Suppressor macrophage (primary cell): ENCODE measurements around the gene ADARB2.
"Not testable (repeated sequence)": the region's sequence is repeated elsewhere in the genome, so short reads cannot be mapped to it uniquely, and the experiment has no call there.

ENCODE experiments used
- DNase-seq, 4 experiments: peaks; one replicate each; pipeline ENCODE4 v3.0.0-alpha.2; 2020 to 2022

The ADARB2 gene

DNA sequence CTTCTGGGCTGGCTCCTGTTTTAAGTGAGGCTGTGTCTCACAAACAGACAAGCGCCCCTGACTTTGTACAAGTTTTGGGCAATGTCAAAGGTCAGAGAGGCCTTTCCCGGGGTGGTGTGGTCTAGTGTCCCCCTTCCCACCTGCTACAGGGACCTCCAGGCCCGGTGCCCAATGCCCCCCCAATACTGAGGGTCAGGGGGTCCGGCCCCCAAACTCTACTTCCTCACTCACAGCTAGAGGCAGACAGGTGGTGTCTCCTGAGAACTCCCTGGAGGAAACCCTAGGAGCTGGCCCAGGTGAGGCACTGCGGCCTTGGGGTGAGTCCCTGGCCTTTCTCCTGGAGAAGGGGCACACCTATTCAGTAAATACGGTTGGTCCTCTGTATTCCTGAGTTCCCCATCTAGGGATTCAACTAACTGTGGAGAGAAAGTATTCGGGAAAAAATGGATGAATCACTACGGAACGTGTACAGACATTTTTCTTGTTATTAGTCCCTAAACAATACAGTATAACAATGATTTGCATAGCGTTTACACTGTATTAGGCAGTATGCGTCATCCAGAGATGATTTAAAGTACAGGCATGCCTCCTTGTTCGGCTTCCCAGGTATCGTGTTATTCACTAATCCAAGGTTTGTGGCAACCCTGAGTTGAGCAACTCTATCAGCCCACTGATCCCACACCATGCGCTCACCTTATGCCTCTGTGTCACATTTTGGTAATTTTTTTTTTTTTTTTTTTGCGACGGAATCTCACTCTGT is 373.0 kb downstream of the ADARB2 start:
- no peak for DNase-seq

DNA sequence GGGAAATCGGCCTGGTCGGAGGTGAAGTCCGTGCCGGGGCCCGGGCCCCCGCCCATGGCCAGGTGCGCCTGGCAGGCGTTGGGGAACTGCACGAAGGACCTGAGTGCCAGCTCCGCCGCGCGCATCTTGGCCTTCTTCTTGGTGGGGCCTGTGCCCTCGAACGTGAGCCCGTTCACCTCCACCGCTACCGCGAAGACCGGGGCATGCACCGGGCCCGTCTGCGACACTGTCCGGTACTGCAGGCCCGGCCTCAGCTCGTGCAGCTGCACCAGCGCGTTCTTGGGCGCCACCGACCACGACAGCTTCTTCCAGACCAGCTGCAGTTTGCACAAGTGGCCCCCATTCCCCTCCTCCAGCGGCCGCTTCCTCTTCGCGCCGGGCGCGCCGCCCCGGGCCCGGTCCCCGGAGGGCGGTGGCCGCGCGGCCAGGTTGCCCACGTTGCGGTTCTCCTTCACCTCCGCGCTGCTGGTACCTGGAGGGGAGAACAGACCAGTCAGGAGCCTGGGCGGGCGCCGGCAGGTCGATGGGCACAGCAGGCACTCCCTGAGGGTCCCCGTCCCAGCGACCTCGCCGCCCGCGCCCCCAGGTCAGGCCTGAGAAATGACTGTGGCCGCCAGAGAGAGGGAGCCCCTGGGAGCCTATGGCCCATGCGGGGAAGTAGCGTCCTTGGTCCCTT is 373.7 kb downstream of the ADARB2 start:
- no peak for DNase-seq

DNA sequence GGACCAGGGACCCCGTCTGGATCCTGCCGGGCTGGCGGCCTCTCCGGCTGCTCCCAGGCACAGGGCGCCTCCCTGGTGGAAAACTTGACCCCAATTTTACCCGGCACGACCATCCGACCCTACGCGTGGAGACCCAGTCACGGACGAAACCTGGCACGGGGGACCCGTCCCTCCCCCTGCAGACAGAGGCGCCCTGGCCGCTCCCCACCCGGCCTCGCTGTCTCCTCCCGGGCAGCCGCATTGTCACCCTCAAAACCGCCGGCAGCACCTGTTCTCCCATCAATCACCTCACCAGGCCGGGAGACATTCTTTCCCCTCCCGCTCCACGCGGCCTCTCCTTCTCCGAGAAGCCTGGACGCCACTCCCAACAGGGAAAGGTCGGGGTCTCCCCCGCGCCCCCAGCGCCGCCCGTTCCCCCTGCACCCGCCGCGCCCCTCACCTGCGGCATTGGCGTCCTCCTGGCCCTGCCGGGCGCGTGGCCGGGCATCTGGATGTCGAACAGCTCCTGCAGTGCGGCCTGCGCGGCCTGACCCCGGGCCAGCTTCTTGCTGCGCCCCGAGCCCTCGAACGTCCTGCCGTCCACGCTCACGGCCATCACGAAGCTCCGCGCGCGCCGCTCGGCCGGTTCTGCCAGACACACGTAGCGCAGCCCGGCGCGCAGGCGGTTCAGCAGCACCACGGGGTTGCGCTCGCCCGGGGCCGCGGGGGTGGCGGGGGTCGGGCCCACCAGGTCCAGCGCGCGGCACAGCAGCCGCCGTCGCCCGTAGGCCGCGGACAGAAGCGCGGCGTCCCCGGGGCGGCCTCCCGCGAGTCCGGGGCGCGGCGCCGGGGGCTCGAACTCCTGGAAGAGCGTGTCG is 374.5 kb downstream of the ADARB2 start:
- DNase-seq: no peak

DNA sequence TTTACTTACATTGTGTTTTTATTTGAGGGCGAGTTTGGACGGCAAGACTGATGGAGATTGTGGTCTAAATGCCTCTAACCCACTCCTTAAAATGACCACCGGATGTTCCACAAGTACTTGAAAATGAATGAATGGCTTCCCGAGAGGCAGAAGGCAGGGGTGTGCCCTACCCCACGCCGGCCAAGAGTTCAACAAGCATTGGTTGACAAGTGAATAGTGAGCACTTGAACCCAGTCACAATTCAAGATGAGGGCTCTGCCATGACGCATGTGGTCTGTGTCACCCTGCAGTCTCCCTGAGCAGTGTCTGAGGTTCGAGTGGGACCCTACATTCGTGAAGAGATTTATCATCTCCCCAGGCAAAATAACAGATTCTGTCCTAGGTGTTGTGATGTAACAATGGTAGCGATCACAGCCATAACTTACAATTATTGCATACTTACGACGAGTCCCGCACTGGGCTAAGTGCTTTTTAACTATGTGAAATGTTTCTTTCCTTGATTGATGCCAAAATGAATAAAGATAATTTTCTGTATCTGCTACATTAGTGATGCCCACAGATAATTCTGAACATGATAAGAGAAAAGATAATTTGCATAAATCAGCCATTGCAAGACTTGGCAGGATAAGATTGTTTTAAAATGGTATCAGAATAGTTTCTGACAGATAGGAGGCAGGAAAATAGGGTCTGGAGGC is 375.8 kb downstream of the ADARB2 start:
- no peak for DNase-seq

DNA sequence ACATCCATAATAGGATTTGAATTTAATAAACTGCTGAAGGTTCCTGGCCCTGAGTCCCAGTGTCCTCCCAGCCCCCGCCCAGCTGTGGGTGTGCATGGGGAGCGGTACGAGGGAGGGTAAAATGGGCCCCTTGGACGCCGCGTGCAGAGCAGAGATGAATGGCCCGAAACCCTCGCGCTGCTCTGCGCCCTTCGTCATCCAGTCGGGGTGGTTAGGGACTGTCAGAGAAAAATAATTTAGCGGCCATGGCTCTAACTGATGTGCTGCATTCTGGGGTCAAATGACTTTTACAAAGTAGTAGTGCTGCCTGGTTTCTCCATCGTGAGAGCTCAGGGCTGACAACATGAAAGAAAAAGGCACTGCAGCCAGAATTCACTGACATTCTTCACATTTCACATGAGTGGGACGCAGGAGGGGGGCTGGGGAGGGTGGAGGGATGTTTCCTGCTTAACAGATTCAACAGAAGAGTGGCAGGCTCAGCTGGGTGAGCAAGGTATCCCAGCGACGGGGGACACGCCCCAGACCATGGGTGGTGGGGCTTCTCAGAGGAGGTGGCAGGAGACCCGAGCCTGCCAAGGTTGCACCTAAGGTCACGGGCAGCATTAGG is 376.7 kb downstream of the ADARB2 start:
- no peak for DNase-seq

DNA sequence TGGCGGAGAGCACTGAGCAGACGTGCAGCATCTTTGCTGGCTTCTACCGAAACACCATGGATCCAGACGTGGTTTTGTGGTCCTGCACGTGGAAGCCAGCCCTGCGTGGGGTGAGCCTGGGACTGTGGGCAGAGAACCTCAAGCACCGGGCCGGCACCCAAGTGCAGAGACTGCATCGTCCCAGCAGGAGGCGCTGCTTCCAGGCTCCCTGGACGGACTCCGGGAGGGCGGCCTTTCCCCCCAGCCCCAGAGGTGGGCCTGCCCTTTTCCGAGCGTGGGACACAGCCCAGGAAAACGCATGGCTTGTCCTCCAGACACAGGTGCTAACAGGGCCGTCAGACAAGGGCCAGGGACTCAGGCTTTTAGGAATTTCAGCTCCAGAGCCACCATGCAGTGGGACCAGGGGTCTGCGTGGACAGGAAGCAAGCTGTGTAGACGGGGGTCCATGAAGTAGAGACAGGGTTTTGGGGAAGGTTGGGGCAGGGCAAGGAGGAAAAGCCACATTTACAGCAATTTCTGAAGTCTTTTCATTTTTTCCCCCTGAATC is 377.2 kb downstream of the ADARB2 start:
- DNase-seq: peak in 1 of 4 experiments; percentile 7

DNA sequence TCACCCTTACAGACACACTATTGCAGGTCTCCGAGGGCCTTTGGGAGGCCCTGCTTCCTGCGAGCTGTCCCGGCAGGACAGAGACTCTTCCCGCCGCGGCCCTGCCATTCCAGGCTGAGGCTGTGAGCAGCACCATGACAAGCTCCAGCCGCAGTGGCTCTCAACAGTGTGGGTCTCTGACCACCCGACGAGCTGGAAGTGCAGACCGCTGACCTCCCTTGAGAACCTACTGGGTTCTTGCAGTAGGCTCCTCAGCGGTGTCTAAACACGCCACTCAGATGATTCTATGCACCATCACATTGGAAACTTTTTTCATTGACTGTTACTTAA is 377.7 kb downstream of the ADARB2 start:
- DNase-seq: no peak

DNA sequence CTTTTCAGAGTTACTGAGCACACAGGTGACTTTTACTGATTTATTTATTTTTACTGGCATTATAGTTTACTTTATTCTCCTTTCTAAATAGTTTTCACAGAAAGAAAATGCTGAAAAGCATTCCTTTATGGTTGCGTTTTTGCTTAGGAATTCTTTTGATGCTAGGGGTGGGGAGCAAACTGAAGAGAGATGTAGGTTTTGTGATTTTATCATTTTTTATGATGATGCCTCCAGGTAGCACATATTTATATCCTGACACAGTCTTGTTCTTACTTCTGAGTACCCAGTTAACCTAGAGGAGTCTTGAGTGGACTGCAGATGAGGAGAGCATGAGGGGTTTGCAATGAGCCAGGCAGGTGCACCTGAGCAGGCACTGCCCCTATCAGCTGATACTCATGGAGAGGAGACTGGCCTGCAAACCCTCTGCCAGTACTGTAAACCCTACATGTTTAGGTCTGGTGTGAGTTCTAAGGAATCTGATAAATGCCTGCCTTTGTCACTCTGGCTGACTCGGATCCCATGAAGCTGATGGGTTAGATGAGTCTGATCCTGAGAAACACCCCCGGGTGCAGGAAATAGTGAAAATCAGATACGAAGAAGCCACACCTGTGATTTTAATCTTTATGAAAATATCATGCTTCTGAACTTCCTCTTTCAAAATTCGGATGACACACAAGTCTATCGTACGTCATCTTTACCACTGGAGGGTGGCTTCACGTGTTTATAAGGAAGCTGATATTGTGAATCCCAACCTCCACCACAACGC is 378.3 kb downstream of the ADARB2 start:
- peak in 2 of 4 experiments; percentile 7 to 8 for DNase-seq

DNA sequence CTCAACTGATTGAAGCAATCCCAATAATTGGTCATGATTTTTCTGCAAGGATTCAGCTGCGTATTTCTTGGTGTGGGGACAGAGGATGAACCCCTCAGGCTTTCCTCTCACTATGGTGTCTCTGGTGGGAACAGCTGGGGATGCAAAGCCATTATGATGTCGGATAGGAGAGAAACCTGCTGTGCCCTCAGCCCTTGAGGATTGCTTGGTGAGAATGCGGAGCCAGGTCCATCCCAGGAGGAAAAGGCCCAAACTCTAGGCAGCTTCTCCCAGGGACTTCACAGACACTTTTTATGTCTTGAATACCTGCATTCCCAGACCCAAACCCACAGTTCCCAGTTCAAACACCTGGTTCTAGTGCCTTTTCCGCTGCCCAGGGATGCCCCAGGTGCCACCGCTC is 379.2 kb downstream of the ADARB2 start:
- DNase-seq: no peak

DNA sequence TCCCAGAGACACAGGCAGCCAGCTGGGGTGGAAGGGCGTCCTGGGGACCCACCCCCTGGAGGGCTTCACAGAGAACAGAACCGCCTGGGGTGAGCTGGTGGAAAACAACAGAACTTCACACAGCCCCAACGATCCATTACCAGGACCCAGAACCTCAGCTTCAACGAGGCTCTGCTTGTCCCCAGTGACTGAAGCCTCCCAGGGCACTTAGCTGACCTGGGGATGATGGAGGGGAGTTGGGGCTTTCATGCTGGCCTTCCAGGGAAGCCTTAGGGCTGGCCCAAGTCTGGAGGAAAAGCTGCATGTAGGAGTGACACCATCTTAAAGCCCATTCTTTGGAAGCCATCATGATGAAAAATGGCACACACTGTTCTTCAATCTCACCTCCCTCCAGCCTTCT is 381.0 kb downstream of the ADARB2 start:
- DNase-seq: no peak

DNA sequence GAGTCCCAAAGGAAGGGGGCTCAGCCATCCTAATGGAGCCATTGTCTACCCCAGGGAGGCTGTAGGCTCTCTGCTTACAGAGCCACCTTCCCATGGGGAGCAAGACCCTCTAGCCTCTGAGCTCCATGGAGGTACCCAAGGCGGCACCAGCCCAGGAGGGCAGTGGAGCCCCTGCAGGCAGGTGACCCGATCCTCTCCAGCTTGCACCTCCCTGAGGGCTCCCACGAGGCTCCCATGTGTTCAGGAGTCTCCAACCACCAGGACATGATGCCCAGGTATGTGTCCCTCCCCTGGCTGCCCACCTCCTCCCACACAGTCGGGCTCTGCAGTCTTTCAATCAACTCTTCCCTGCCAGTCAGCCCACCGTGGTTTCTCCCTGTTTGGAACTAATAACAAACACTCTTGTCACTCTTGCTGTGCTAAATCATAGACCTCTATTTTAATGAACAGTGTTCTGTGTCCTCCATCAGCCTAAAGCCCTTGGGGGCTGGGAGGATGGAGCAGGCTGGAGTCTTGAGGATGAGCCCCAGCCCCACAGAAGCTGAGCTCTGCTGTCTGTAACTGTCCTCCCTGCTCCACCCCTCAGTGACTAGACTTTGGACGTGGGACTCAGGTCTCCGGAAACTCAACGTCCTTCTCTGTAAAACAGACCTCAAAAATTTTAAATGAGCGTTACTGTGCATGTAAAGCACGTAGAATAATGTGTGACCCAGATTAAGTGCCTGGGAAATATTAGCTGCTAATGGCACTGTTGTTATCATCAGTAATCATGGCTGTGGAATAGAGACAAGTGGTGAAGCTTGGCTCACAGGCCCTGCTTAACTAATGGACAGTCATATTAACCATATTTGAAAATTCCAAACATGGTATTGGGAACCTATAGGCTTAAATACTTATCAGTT is 382.3 kb downstream of the ADARB2 start:
- no peak for DNase-seq

DNA sequence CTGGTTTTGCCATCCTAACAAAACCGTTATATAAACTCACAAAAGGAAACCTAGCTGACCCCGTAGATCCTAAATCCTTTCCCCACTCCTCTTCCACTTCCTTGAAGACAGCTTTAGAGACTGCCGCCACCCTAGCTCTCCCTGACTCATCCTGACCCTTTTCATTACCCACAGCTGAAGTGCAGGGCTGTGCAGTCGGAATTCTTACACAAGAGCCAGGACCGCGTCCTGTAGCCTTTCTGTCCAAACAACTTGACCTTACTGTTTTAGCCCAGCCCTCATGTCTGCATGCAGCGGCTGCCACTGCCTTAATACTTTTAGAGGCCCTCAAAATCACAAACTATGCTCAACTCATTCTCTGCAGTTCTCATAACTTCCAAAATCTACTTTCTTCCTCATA is 385.0 kb downstream of the ADARB2 start:
- DNase-seq: not testable (repeated sequence)

DNA sequence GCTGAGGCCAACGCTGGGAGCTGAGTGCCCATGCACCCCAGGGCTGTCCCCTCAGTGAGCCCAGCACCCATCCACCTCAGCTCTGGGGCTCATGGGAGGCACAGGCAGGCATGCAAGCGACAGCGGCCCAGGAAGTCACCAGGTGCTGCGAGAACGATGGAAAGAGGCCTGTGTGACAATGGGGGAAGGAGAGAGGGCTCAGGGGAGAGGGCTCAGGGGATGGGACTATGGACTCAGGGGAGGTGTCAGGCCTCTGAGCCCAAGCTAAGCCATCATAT is 388.6 kb downstream of the ADARB2 start:
- DNase-seq: no peak

DNA sequence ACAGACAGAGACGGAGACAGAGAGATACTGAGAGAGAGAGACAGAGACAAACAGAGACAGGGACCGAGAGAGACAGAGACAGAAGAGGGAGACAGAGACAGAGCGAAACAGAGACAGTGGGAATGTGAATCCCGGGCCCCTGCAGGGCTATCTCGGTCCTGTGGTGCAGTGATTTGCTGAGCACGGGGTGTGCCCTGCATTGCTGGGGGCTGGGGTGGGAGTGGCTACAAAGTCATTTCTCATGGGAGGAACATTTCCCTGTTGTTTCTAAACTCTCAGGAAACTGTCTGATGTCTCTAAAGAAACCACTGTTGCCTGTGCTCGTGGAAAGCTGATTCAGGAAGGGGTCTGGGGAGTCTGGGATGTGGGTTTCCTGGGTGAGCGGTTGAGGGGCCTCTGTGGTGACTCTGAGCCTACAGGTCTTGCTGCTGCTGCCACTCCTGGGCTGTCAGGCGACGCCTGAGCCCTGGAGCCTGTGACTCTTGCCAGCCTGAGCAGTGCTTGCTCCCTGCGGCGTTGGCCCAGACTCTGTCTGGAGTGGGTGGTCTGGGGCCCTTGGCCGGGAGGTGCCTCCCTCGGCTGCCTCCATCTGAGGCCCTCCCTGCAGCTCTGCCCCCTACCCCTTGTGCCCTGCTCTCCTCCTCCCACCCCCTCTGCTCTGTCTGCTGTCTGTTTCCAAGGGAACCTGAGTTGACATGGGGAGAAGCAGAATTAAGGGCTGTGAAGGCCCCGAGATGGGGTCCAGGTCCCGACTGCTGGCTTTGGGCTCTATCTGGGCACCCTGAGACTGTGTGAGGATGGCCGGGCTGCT is 389.2 kb downstream of the ADARB2 start:
- no peak for DNase-seq

DNA sequence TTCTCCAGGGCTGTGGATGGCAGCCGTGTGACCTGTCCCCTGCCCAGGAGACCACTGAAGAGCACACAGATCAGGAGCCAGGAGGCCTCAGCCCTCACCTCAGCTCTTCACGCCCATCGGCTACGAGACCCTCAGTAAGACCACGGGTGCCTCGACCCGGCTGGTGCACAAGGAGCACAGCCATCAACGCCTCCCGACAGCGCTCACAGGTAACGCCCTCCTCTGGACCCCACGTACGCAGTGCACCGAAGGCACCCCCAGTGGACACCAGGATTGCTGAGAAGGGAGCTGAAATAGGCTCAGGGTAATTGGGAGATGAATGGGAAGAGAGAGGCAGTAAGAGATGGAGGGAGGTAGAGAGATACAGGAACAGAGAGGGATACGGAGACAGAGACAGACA is 389.8 kb downstream of the ADARB2 start:
- no peak for DNase-seq

DNA sequence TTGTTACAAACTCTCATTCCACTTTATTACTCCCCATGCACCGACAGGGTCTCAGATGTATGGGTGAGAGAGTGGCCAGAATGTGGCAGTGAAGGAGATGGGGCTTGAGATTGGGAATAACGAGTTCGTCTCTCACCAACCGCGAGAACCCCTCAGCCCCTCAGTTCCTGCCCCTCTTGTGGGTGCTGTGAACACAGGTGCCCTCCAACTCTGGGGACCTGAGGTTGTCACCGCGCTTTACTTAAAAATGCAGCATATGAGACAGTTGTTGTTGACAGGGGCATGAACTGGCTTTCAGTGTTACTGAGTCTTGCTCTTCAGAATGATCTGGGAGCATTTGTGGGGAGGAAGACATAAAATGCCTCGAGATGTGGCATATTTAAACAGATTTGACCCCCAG is 391.1 kb downstream of the ADARB2 start:
- no peak for DNase-seq

DNA sequence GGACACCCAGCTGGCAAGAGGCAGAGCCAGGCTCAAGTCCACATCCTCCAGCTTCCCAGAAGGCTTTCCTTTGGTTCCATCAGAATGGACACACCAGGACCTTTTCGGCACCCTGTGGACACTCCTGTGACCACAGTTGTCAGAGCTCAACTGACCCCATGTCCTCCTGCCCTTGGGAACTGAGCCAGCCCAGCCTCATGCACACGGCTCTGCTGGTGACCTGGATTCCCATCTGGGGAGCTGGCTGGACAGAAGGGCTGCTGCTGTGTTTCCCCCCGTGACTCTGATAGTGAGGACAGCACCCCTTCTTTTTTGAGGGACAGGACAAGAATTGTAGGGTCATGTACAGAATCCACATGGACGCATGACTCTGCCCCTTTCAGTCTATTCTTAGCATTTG is 392.0 kb downstream of the ADARB2 start:
- no peak for DNase-seq

DNA sequence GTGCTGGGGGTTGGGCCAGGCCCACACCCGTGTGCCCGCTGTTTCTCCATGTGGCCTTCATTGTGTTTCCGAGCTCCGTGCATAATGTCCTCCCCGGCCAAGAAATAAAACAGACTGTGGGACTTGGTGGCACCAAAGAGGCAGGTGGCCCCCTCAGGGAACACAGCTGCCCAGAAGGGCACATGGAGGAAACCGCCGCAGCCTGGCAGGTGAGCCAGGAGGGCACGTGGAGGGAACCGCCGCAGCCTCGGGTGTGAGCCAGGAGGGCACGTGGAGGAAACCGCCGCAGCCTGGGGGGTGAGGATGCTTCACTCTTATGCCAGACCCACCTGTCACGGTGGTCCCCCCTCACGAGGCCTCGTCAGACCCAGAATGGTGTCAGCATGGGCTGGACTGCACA is 392.5 kb downstream of the ADARB2 start:
- no peak for DNase-seq

DNA sequence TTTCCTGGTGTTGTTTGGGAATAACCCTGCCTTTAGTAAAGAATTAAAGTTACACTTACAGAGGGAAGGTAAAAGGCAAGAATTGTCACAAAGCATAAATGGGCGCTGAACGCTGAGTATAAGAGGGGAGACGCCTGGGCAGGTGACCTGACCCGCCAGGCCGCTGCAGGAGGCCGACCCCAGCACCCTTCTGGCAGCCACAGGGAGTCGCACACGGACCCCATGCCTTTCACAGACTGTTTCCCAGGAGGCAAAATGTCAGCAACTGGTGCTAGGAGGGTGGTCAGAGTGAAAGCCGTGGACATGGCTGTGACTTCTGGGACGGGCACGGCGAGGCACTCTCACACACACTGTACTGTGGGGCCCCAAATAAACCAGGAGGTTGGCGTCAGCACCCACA is 392.9 kb downstream of the ADARB2 start:
- no peak for DNase-seq

DNA sequence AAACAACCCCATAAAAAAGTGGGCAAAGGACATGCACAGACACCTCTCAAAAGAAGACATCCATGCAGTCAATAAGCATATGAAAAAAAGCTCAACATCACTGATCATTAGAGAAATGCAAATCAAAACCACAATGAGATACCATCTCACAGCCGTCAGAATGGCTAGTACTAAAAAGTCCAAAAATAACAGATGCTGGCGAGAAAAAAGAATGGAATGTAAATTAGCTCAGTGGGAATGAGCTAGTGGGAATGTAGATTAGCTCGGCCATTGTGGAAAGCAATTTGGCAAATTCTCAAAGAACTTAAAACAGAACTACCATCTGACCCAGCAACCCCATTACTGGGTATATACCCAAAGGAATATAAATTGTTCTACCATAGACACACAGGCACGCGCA is 394.1 kb downstream of the ADARB2 start:
- DNase-seq: no peak
